Kidney epithelial cell (primary cell): ENCODE measurements around the gene KIF21A. TPM values are rescaled to one million over a fixed set of nuclear protein-coding genes. Genes with fewer than 3 reads are reported as not detected.

Source experiments
- DNase-seq: peaks from one replicate; pipeline ENCODE4 v3.0.0-alpha.2; 2010; ENCODE audit warnings: low read depth
- H3K27me3 ChIP-seq: 2 replicates; pipeline ENCODE4 v1.6.0; 2011; ENCODE audit warnings: low read length; ENCODE audit not compliant: control insufficient read depth, insufficient read depth
- H3K36me3 ChIP-seq: 2 replicates; pipeline ENCODE4 v1.5.1; 2011; ENCODE audit warnings: low read length; ENCODE audit not compliant: control insufficient read depth, insufficient read depth
- H3K4me3 ChIP-seq: 2 replicates; pipeline ENCODE4 v1.5.1; 2011; ENCODE audit warnings: low read depth, mild to moderate bottlenecking, control low read depth, low read length
- total RNA-seq: library from RNA; depleted of rRNA; stranded (reverse); fragments of >200 nt; gene quantifications from 2 replicates; pipeline ENCODE4 v1.2.3, GENCODE V29; 2015
- TF ChIP-seq, protein P1 (sequence below): IDR thresholded peaks from 2 replicates; pipeline ENCODE4 v1.5.1; 2011; ENCODE audit warnings: mild to moderate bottlenecking, moderate library complexity, low read length, control low read depth, inconsistent platforms; ENCODE audit not compliant: insufficient read depth, poor library complexity, severe bottlenecking

KIF21A gene
- total RNA-seq, 1 donor from 2014 or later, result 17.8 TPM

GRCh38 chr12:39393890-39394289 lies 49.0 kb downstream of the KIF21A start:
- TF ChIP-seq, protein P1, sequence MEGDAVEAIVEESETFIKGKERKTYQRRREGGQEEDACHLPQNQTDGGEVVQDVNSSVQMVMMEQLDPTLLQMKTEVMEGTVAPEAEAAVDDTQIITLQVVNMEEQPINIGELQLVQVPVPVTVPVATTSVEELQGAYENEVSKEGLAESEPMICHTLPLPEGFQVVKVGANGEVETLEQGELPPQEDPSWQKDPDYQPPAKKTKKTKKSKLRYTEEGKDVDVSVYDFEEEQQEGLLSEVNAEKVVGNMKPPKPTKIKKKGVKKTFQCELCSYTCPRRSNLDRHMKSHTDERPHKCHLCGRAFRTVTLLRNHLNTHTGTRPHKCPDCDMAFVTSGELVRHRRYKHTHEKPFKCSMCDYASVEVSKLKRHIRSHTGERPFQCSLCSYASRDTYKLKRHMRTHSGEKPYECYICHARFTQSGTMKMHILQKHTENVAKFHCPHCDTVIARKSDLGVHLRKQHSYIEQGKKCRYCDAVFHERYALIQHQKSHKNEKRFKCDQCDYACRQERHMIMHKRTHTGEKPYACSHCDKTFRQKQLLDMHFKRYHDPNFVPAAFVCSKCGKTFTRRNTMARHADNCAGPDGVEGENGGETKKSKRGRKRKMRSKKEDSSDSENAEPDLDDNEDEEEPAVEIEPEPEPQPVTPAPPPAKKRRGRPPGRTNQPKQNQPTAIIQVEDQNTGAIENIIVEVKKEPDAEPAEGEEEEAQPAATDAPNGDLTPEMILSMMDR, result no peak
- Histone ChIP-seq H3K27me3 (no peaks in the 10 kb centered on the region), H3K36me3 (no peaks in the 10 kb centered on the region), H3K4me3 (no peak overlapping the region)
- DNase-seq, result no peak

DNA sequence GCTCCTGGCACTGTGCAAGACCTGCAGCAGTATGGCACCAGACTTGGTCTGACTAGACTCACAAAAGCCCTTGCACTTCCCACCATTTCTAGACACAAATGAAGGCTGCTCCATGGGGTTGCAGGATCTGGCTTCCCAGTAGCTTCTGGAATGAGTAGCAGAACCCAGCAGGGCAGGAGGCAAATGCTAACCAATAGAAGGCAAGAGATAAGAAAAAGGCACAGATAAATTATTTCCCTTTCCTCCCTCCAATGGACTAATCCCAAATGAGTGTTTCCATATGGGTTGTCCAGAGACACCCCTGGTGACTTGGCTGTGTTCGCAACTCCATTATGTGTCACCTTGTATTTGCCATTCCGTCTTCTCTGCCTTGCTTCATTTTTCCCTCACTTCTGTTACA lies 49.7 kb downstream of the KIF21A start:
- TF ChIP-seq, protein P1, result no peak
- Histone ChIP-seq H3K27me3 (no peaks in the 10 kb centered on the region), H3K4me3 (no peak overlapping the region), H3K36me3 (no peaks in the 10 kb centered on the region)
- DNase-seq, result no peak

DNA sequence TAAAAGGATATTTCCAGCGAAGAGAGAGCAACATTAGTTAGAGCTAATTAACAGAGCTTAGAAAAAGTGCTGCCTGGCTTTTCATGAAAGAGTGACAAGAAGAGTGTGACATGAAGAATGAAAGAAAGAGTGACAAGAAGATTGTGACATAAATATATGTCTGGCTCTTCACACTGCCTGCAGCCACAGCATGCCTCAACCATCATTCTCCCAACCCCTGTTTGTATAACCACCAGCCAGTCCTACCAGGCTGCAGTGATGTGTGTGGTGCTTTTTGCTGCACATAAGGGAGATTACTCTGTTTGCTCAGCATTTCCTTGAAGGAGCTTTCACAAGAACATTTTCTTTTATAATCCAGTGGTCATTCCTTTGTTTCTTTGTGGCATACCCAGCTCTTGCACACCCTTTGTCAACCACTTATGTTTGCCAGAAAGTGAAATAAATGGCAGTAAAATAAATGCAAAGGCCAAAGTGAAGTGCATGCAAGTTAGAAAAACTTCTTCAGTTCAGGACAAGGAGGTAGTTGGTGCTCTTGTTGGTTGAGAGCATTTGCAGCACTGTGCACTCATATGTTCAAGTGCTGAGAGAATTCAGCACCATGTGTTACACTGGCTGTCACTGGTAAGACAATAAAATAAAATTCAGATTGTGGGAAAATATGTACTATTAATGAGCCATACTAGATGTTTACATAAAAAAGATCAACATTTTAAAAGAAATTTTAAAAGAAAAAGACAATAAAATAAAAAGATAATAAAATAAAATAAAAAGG lies 50.6 kb downstream of the KIF21A start:
- H3K4me3 ChIP-seq, result no peak overlapping the region
- H3K27me3 ChIP-seq, result no peaks in the 10 kb centered on the region
- TF ChIP-seq, protein P1, result no peak
- no peak for DNase-seq
- no peaks in the 10 kb centered on the region for H3K36me3 ChIP-seq

- Histone ChIP-seq H3K27me3 (no peaks in the 10 kb centered on the region), H3K4me3 (no peak overlapping the region), H3K36me3 (no peaks in the 10 kb centered on the region)
- DNase-seq, result no peak
- TF ChIP-seq, protein P1, result no peak
Observed at GRCh38 chr12:39390752-39391151, 52.2 kb downstream of the KIF21A start.

GRCh38 chr12:39389399-39390150 lies 53.3 kb downstream of the KIF21A start:
- no peaks in the 10 kb centered on the region for H3K27me3 ChIP-seq
- no peaks in the 10 kb centered on the region for H3K36me3 ChIP-seq
- no peak overlapping the region for H3K4me3 ChIP-seq
- DNase-seq, result no peak
- TF ChIP-seq, protein P1, result no peak

- Histone ChIP-seq H3K4me3 (no peak overlapping the region), H3K27me3 (no peaks in the 10 kb centered on the region), H3K36me3 (no peaks in the 10 kb centered on the region)
- DNase-seq, result no peak
- TF ChIP-seq, protein P1, result no peak
Observed at GRCh38 chr12:39386335-39386734, 56.6 kb downstream of the KIF21A start.
